Endothelial cell of umbilical vein (primary cell): Measurements from ENCODE around the gene ANKRD49. TPM values are rescaled to one million over a fixed set of nuclear protein-coding genes. Genes with fewer than 3 reads are reported as not detected.

ENCODE experiments used
- BruUV-seq: library from RNA; stranded (reverse); fragments of 400-500 nt; replicated peaks from 2 replicates; lab custom pipeline; 2021; lab: Mats Ljungman, UMichigan
- CTCF ChIA-PET: fragments of 300-600, 350-600 bp; sonication (Branson Sonifier 250); formaldehyde crosslinking; loops from one replicate; lab custom pipeline; 2021; ENCODE audit warnings: antibody characterized with exemption, inconsistent platforms; lab: Charles Lee
- POLR2A ChIA-PET: fragments of 300-600, 350-600 bp; sonication (Branson Sonifier 250); formaldehyde crosslinking; loops from one replicate; lab custom pipeline; 2021; ENCODE audit warnings: antibody characterized with exemption, inconsistent platforms; lab: Charles Lee
- DNase-seq: peaks from one replicate; pipeline ENCODE4 v3.0.0-alpha.2; 2011; ENCODE audit warnings: low read depth, low spot score
- FAIRE-seq: peaks from 2 replicates; lab custom pipeline; 2011; peaks lifted over from hg19 to GRCh38; lab: Jason Lieb, UNC
- H2AFZ ChIP-seq: 2 replicates; pipeline ENCODE4 v1.6.0; 2012; ENCODE audit warnings: low read depth, low read length, control low read depth, inconsistent platforms
- H3K27ac ChIP-seq: 2 replicates; pipeline ENCODE4 v1.5.1; 2011; ENCODE audit warnings: low read depth, mild to moderate bottlenecking, control low read depth, low read length, moderate library complexity; ENCODE audit not compliant: insufficient read depth
- H3K27me3 ChIP-seq, 2 experiments: 2 replicates each; pipeline versions ENCODE4 v1.6.0 to v1.6.1; 2011; ENCODE audit warnings: low read length in 2 of 2, mixed read lengths in 1 of 2; ENCODE audit not compliant: control insufficient read depth in 2 of 2, insufficient read depth in 2 of 2
- H3K36me3 ChIP-seq, 2 experiments: 2 replicates in 1 of 2; 3 replicates in 1 of 2; pipeline ENCODE4 v1.5.1; 2011; ENCODE audit warnings: low read length in 2 of 2, mild to moderate bottlenecking in 1 of 2, moderate library complexity in 1 of 2; ENCODE audit not compliant: control insufficient read depth in 2 of 2, insufficient read depth in 2 of 2; ENCODE audit errors: extremely low read depth in 1 of 2
- H3K4me1 ChIP-seq: 3 replicates; pipeline ENCODE4 v1.5.1; 2011; ENCODE audit warnings: mild to moderate bottlenecking, low read length; ENCODE audit not compliant: control insufficient read depth, insufficient read depth; ENCODE audit errors: extremely low read depth
- H3K4me2 ChIP-seq: 2 replicates; pipeline ENCODE4 v1.6.1; 2011; ENCODE audit warnings: low read length, control low read depth, mixed read lengths; ENCODE audit not compliant: insufficient read depth
- H3K4me3 ChIP-seq, 3 experiments: fragments of 200-600 bp in 1 of 3; sonication (generic), shearing (Covaris generic) in 1 of 3; replicated peaks in 1 of 3; 2 replicates each; pipeline ENCODE4 v1.5.1; 2011 to 2016; ENCODE audit warnings: control low read depth in 3 of 3, low read length in 3 of 3, mild to moderate bottlenecking in 2 of 3, inconsistent platforms in 1 of 3, low read depth in 1 of 3, moderate library complexity in 1 of 3; ENCODE audit not compliant: insufficient read depth in 1 of 3
- H3K79me2 ChIP-seq: 2 replicates; pipeline ENCODE4 v1.6.0; 2012; ENCODE audit warnings: low read length, inconsistent platforms; ENCODE audit not compliant: control insufficient read depth, insufficient read depth
- H3K9ac ChIP-seq: replicated peaks from 2 replicates; pipeline ENCODE3; 2011; ENCODE audit warnings: low read length, control low read depth; ENCODE audit not compliant: insufficient read depth; ENCODE audit errors: extremely low read depth
- H3K9me1 ChIP-seq: replicated peaks from 3 replicates; pipeline ENCODE4 v1.6.0; 2011; ENCODE audit warnings: mild to moderate bottlenecking, low read length; ENCODE audit not compliant: control insufficient read depth, insufficient read depth; ENCODE audit errors: extremely low read depth
- H3K9me3 ChIP-seq: replicated peaks from 2 replicates; pipeline ENCODE4 v1.5.1; 2012; ENCODE audit warnings: low read length, inconsistent platforms; ENCODE audit not compliant: control insufficient read depth, insufficient read depth
- H4K20me1 ChIP-seq: replicated peaks from 2 replicates; pipeline ENCODE3; 2011; ENCODE audit warnings: mild to moderate bottlenecking, low read length; ENCODE audit not compliant: control insufficient read depth, insufficient read depth; ENCODE audit errors: extremely low read depth
- EZH2 ChIP-seq: IDR thresholded peaks from 2 replicates; pipeline ENCODE4 v1.6.1; 2012; ENCODE audit warnings: borderline replicate concordance, low read depth, mild to moderate bottlenecking, moderate library complexity, low read length, inconsistent platforms; ENCODE audit not compliant: severe bottlenecking
- FOS ChIP-seq: IDR thresholded peaks from 2 replicates; pipeline ENCODE4 v1.6.1; 2011; ENCODE audit warnings: mild to moderate bottlenecking, low read length, moderate library complexity, borderline replicate concordance; ENCODE audit not compliant: insufficient read depth
- GATA2 ChIP-seq: IDR thresholded peaks from 2 replicates; pipeline ENCODE4 v1.7.0; 2011; ENCODE audit warnings: low read depth, mild to moderate bottlenecking, moderate library complexity, mixed read lengths, low read length; ENCODE audit not compliant: insufficient read length, insufficient read depth
- JUN ChIP-seq: IDR thresholded peaks from 2 replicates; pipeline ENCODE4 v1.6.1; 2011; ENCODE audit warnings: borderline replicate concordance, low read depth; ENCODE audit not compliant: insufficient read length, insufficient read depth
- MYC ChIP-seq: IDR thresholded peaks from one replicate; pipeline ENCODE4 v1.6.1; 2011; ENCODE audit warnings: mild to moderate bottlenecking, low read depth, low read length
- POLR2A ChIP-seq: IDR thresholded peaks from 2 replicates; pipeline ENCODE4 v1.6.1; 2012; ENCODE audit warnings: low read depth, mild to moderate bottlenecking, control low read depth, low read length
- POLR2AphosphoS5 ChIP-seq: IDR thresholded peaks from 2 replicates; pipeline ENCODE4 v1.6.1; 2012; ENCODE audit warnings: low read depth, mild to moderate bottlenecking, control low read depth, low read length, moderate library complexity; ENCODE audit not compliant: insufficient read depth
- dilution Hi-C: fragments of 300-500 bp; cut with MboI; formaldehyde crosslinking; loops from one replicate; pipeline ENCODE4 v1.15.0; 2019; ENCODE audit warnings: low sequenced_read_pairs; ENCODE audit not compliant: extremely low pct_ligation_motif_present
- intact Hi-C: fragments of 100-400 bp; cut with micrococcal nuclease; formaldehyde crosslinking; loops from one replicate; pipeline ENCODE4 v1.10.0; 2022
- polyA plus RNA-seq, 4 experiments: library from polyadenylated mRNA; depleted of rRNA in 3 of 4; stranded (reverse) in 3 of 4; unstranded in 1 of 4; fragments of >200 nt; gene quantifications; 2 replicates each; pipeline versions ENCODE4 v1.2.1 to v1.2.3, GENCODE V29; 2011 to 2012; ENCODE audit warnings: missing spikeins in 1 of 4
- total RNA-seq: library from RNA; stranded (reverse); gene quantifications from 2 replicates; pipeline ENCODE4 v1.2.3, GENCODE V29; 2021
- TF ChIP-seq, protein P1 (sequence below), 2 donors: IDR thresholded peaks; 1 replicate in 1 of 2; 2 replicates in 1 of 2; pipeline ENCODE4 v1.5.1; 2011; ENCODE audit warnings: low read length in 2 of 2, mild to moderate bottlenecking in 2 of 2, moderate library complexity in 2 of 2, control low read depth in 1 of 2, inconsistent platforms in 1 of 2, low read depth in 1 of 2; ENCODE audit not compliant: insufficient read depth in 1 of 2; ENCODE audit errors: extremely low read depth in 1 of 2
- TF ChIP-seq, protein P2 (sequence below): IDR thresholded peaks from 2 replicates; pipeline ENCODE4 v1.6.1; 2011; ENCODE audit not compliant: insufficient read depth, insufficient read length

ANKRD49 gene
- total and polyA plus RNA-seq, 2 donors (not counting 3 experiments of a cell fraction or from before 2014, with no cell fraction given) = 6.0 to 7.6 TPM

DNA sequence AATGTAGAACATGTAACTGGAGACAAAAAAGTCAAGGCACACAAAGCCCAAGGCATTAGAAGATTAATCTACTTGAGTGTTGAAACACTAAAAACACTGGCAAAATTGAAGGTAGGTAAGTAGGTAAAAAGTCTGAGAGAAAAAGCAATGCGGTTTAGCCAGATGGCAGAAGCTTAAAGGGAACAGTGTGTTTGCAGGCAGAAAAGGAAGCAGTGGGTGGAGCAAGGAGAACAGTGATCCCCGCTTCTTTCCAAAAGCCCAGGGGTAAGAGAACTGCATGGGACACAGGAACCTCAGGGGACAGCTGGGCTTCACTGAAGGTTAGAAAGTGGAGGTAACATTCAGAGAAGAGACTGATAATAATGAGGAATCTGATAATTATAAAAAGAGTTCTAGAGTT, 16.2 kb upstream of the ANKRD49 start:
- Histone ChIP-seq H3K4me2 (no peak overlapping the region), H2AFZ (no peak overlapping the region), H3K27ac (no peak overlapping the region), H3K79me2 (no peaks in the 10 kb centered on the region), H3K4me1 (no peaks in the 10 kb centered on the region), H3K9me1 (peaks cover 3% of the 10 kb centered on the region), H3K27me3 (no peaks in the 10 kb centered on the region), H3K9ac (no peak overlapping the region), H3K4me3 (no peak overlapping the region), H3K9me3 (no peaks in the 10 kb centered on the region), H3K36me3 (no peaks in the 10 kb centered on the region), H4K20me1 (no peaks in the 10 kb centered on the region)
- DNase-seq = no peak
- dilution Hi-C loops (no loop called here), intact Hi-C loops (no loop called here)
- no TSS peak for BruUV-seq
- ChIA-PET CTCF (no interaction called here), POLR2A (no interaction called here)
- TF ChIP-seq, protein P1, sequence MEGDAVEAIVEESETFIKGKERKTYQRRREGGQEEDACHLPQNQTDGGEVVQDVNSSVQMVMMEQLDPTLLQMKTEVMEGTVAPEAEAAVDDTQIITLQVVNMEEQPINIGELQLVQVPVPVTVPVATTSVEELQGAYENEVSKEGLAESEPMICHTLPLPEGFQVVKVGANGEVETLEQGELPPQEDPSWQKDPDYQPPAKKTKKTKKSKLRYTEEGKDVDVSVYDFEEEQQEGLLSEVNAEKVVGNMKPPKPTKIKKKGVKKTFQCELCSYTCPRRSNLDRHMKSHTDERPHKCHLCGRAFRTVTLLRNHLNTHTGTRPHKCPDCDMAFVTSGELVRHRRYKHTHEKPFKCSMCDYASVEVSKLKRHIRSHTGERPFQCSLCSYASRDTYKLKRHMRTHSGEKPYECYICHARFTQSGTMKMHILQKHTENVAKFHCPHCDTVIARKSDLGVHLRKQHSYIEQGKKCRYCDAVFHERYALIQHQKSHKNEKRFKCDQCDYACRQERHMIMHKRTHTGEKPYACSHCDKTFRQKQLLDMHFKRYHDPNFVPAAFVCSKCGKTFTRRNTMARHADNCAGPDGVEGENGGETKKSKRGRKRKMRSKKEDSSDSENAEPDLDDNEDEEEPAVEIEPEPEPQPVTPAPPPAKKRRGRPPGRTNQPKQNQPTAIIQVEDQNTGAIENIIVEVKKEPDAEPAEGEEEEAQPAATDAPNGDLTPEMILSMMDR (IDR thresholded peaks at IDR 0.05; ENCODE audit: extremely low read depth in 1 of 2, insufficient read depth in 1 of 2, low read depth in 1 of 2, low read length in 2 of 2) = no peak
- TF ChIP-seq JUN (no peak), FOS (no peak), POLR2AphosphoS5 (no peak), MYC (no peak), EZH2 (no peak), POLR2A (no peak), GATA2 (no peak)
- TF ChIP-seq, protein P2, sequence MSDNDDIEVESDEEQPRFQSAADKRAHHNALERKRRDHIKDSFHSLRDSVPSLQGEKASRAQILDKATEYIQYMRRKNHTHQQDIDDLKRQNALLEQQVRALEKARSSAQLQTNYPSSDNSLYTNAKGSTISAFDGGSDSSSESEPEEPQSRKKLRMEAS = no peak
- no peak for FAIRE-seq
